Calu3 (cell line): ENCODE data around the gene KIF18B. TPM values are rescaled to one million over a fixed set of nuclear protein-coding genes. Genes with fewer than 3 reads are reported as not detected.

ENCODE experiments used
- BruUV-seq: library from RNA; stranded (reverse); fragments of 400-500 nt; replicated peaks from 2 replicates; lab custom pipeline; 2021; lab: Mats Ljungman, UMichigan
- CTCF ChIA-PET: fragments of 300-600 bp; sonication (Branson Sonifier 250); formaldehyde crosslinking; loops from one replicate; lab custom pipeline; 2022; ENCODE audit warnings: antibody characterized with exemption; lab: Charles Lee
- DNase-seq: peaks from one replicate; pipeline ENCODE4 v3.0.0; 2022
- H3K27ac Mint-ChIP-seq: one replicate; pipeline ENCODE4 v1.8.0; 2022; ENCODE audit warnings: mixed read lengths; ENCODE audit not compliant: unreplicated experiment
- H3K27me3 Mint-ChIP-seq: one replicate; pipeline ENCODE4 v1.8.0; 2022; ENCODE audit warnings: mixed read lengths; ENCODE audit not compliant: unreplicated experiment
- H3K36me3 Mint-ChIP-seq: one replicate; pipeline ENCODE4 v1.8.0; 2022; ENCODE audit warnings: mild to moderate bottlenecking, moderate library complexity, mixed read lengths; ENCODE audit not compliant: insufficient read depth, unreplicated experiment
- H3K4me1 Mint-ChIP-seq: one replicate; pipeline ENCODE4 v1.8.0; 2022; ENCODE audit warnings: mild to moderate bottlenecking, low read depth, mixed read lengths; ENCODE audit not compliant: unreplicated experiment
- H3K4me3 Mint-ChIP-seq: one replicate; pipeline ENCODE4 v1.8.0; 2022; ENCODE audit warnings: mild to moderate bottlenecking, low read depth, moderate library complexity, mixed read lengths; ENCODE audit not compliant: unreplicated experiment
- H3K9me3 Mint-ChIP-seq: one replicate; pipeline ENCODE4 v1.8.0; 2022; ENCODE audit warnings: low read depth, mixed read lengths; ENCODE audit not compliant: unreplicated experiment
- intact Hi-C: fragments of 100-400 bp; cut with micrococcal nuclease; formaldehyde crosslinking; loops from one replicate; pipeline ENCODE4 v1.10.0; 2022; ENCODE audit not compliant: unreplicated experiment
- total RNA-seq: library from RNA; stranded (reverse); gene quantifications from 2 replicates; pipeline ENCODE4 v1.2.3, GENCODE V29; 2022
- TF ChIP-seq, protein P1 (sequence below): fragments of 200-600 bp; IDR thresholded peaks from one replicate; pipeline ENCODE4 v1.8.0; 2022; ENCODE audit warnings: antibody characterized with exemption; ENCODE audit not compliant: unreplicated experiment

KIF18B gene
- total RNA-seq, 1 experiment from 2014 or later, result 84.6 TPM

DNA sequence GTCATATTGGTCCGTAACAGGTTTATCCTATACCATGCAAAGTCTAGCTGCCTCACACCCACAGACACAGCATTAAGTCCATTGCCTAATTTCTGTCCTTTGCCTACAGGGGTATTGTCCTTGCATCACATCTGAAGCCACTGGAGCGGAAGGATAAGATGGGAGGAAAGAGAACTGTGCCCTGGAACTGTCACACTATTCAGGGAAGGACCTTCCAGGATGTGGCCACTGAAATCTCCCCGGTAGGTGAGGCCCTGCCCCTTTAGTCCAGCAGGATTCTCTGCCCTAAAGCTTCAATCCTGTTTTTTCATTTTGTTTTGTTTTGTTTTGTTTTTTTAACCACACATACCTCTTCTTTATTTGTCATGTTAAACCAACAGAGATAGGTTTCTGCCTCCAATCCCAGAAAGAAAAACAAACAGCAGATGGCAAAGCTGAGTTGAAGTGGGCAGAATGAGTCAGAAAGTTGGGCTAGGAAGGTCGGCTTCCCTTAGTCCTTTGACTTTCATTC is 46.1 kb downstream of the KIF18B start:
- CTCF ChIA-PET, result interaction anchor here (1.0 kb wide), 1 partner anchor 234 kb away, joined by 3 read pairs; the partner anchor contains the start of gene ACBD4
- DNase-seq, result no peak
- H3K9me3 Mint-ChIP-seq, result no peaks in the 10 kb centered on the region
- no peak overlapping the region for H3K27ac Mint-ChIP-seq
- TF ChIP-seq, protein P1, sequence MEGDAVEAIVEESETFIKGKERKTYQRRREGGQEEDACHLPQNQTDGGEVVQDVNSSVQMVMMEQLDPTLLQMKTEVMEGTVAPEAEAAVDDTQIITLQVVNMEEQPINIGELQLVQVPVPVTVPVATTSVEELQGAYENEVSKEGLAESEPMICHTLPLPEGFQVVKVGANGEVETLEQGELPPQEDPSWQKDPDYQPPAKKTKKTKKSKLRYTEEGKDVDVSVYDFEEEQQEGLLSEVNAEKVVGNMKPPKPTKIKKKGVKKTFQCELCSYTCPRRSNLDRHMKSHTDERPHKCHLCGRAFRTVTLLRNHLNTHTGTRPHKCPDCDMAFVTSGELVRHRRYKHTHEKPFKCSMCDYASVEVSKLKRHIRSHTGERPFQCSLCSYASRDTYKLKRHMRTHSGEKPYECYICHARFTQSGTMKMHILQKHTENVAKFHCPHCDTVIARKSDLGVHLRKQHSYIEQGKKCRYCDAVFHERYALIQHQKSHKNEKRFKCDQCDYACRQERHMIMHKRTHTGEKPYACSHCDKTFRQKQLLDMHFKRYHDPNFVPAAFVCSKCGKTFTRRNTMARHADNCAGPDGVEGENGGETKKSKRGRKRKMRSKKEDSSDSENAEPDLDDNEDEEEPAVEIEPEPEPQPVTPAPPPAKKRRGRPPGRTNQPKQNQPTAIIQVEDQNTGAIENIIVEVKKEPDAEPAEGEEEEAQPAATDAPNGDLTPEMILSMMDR, result no peak
- H3K4me3 Mint-ChIP-seq, result no peak overlapping the region
- peaks cover 36% of the 10 kb centered on the region for H3K4me1 Mint-ChIP-seq
- intact Hi-C loops, result no loop called here
- H3K36me3 Mint-ChIP-seq, result peaks cover 25% of the 10 kb centered on the region
- no TSS peak for BruUV-seq
- H3K27me3 Mint-ChIP-seq, result peaks cover 19% of the 10 kb centered on the region

DNA sequence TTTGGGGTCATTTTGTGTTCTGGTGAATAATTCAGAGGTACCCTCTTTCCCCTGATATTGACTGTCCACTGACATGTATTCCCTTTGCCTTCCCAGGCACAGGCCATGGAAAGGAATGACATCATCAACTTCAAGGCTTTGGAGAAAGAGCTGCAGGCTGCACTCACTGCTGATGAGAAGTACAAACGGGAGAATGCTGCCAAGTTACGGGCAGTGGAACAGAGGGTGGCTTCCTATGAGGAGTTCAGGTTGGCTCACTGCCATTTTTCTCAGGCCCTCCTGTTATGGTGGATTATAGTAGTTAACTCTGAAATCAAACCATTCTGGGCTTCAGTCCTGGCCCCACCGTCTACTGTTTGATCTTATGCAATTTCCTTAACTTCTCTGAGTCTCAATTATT is 46.7 kb downstream of the KIF18B start:
- Mint-ChIP-seq H3K9me3 (no peaks in the 10 kb centered on the region), H3K4me3 (no peak overlapping the region), H3K27ac (no peak overlapping the region), H3K4me1 (peaks cover 30% of the 10 kb centered on the region), H3K36me3 (peaks cover 25% of the 10 kb centered on the region), H3K27me3 (peaks cover 13% of the 10 kb centered on the region)
- CTCF ChIA-PET, result interaction anchor here (1.0 to 2.6 kb wide), 4 partner anchors 19 to 235 kb away, joined by 3 to 9 read pairs (median 3); partner anchors contain the start of gene ACBD4
- BruUV-seq, result no TSS peak
- TF ChIP-seq, protein P1, result no peak
- intact Hi-C loops, result no loop called here
- no peak for DNase-seq

DNA sequence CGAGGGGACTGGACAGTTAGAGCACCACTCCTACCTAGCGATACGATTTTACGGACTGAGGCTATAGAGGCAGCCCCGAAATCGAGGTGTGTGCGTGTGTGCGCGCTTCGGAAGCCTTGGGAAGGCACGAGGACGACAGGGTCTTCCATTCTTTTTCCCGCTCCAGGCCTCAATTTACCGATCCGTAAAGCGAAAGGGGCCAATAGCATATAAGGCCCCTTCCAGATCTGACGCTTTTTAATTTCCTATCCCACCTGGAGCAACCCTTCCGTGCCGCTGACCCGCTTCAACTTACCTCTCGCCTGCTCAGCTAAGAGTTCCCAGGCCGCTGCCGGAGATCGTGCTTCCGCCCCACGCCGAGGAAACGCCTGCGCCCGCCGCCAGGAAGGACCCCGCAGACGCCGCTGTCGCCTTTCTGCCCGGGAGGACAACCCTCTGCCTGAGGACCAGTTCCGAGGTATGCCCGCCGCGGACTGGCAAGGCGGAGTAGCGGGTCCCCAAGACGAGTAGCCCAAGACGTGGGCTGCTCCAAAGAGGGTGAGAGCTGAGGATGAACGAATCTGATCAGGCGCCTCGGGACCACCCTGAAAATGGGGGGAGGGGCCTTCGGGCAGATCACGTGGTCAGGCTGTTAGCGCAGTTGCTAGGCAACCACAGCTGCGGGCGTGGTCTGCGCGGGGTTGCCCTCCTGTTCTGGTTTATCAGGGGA is 48.3 kb downstream of the KIF18B start, which contains the start of gene EFTUD2:
Gene EFTUD2, minus strand, starts transcription at position 372 of the 709 bp plus-strand sequence. CDS start 4,924 bp downstream, outside the sequence.
- H3K27me3 Mint-ChIP-seq, result no peaks in the 10 kb centered on the region
- CTCF ChIA-PET, result interaction anchor here (0.6 to 2.7 kb wide), 8 partner anchors 11 to 305 kb away, joined by 3 to 17 read pairs (median 4); partner anchors contain the start of gene ACBD4
- peak within 1 kb of the TSS; percentile 84 for H3K4me3 Mint-ChIP-seq
- intact Hi-C loops, result no loop called here
- H3K9me3 Mint-ChIP-seq, result no peaks in the 10 kb centered on the region
- DNase-seq, result peak; percentile 97
- TF ChIP-seq, protein P1, result no peak
- H3K4me1 Mint-ChIP-seq, result peaks cover 19% of the 10 kb centered on the region
- peaks cover 30% of the 10 kb centered on the region for H3K36me3 Mint-ChIP-seq
- H3K27ac Mint-ChIP-seq, result peak within 1 kb of the TSS; percentile 99
- BruUV-seq, result TSS peak; percentile 32

DNA sequence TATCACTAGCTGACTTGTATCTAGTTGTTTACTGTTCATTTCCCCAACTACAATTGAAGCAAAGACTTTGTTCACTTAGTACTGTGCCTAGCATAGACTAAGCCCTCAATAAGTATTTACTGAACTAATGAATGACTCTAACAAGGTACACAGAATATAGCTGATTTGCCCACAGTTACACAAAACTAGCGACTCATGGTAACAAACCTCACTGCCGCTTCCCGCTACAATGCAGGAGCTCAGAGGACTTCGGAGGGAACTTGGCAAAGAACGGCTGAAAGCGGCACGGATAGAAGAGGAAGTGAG is 48.9 kb downstream of the KIF18B start:
- no peaks in the 10 kb centered on the region for H3K27me3 Mint-ChIP-seq
- H3K27ac Mint-ChIP-seq, result peak overlapping the region; percentile 99
- intact Hi-C loops, result no loop called here
- CTCF ChIA-PET, result interaction anchor here (0.6 to 2.7 kb wide), 8 partner anchors 12 to 305 kb away, joined by 3 to 17 read pairs (median 4); partner anchors contain the start of gene ACBD4
- DNase-seq, result peak; percentile 48
- peaks cover 19% of the 10 kb centered on the region for H3K4me1 Mint-ChIP-seq
- TSS peak; percentile 83 for BruUV-seq
- H3K9me3 Mint-ChIP-seq, result no peaks in the 10 kb centered on the region
- TF ChIP-seq, protein P1, result no peak
- H3K4me3 Mint-ChIP-seq, result peak overlapping the region; percentile 84
- peaks cover 35% of the 10 kb centered on the region for H3K36me3 Mint-ChIP-seq
